CD1c-positive myeloid dendritic cell (primary cell): ENCODE data around the gene AKAP7.

Experiments used
- DNase-seq: peaks from one replicate; pipeline ENCODE4 v3.0.0-alpha.2; 2016; ENCODE audit errors: extremely low spot score

The AKAP7 gene

GRCh38 chr6:131199568-131200272, 64.5 kb downstream of the AKAP7 start:
- peak; percentile 69 for DNase-seq

GRCh38 chr6:131205481-131206244, 70.4 kb downstream of the AKAP7 start:
- no peak for DNase-seq

GRCh38 chr6:131206463-131207251, 71.4 kb downstream of the AKAP7 start:
- no peak for DNase-seq

GRCh38 chr6:131208787-131209186, 73.5 kb downstream of the AKAP7 start:
- DNase-seq, result no peak

GRCh38 chr6:131210469-131210868, 75.2 kb downstream of the AKAP7 start:
- DNase-seq, result no peak

GRCh38 chr6:131212024-131212423, 76.8 kb downstream of the AKAP7 start:
- DNase-seq, result no peak

- no peak for DNase-seq
Measured at GRCh38 chr6:131212913-131213312, 77.6 kb downstream of the AKAP7 start.

GRCh38 chr6:131213501-131213990, 78.3 kb downstream of the AKAP7 start:
- DNase-seq, result no peak

GRCh38 chr6:131215219-131215618, 80.0 kb downstream of the AKAP7 start:
- no peak for DNase-seq

GRCh38 chr6:131216246-131216645, 81.0 kb downstream of the AKAP7 start:
- DNase-seq, result no peak

- DNase-seq, result no peak
Measured at GRCh38 chr6:131222773-131223172, 87.5 kb downstream of the AKAP7 start.

- no peak for DNase-seq
Measured at GRCh38 chr6:131223416-131223815, 88.1 kb downstream of the AKAP7 start.

- DNase-seq, result no peak
Measured at GRCh38 chr6:131225127-131225526, 89.9 kb downstream of the AKAP7 start.

GRCh38 chr6:131225959-131226358, 90.7 kb downstream of the AKAP7 start:
- DNase-seq, result no peak

GRCh38 chr6:131226459-131227157, 91.3 kb downstream of the AKAP7 start:
- no peak for DNase-seq

GRCh38 chr6:131227158-131227543, 91.9 kb downstream of the AKAP7 start:
- no peak for DNase-seq

GRCh38 chr6:131231103-131231502, 95.8 kb downstream of the AKAP7 start:
- no peak for DNase-seq

- DNase-seq, result no peak
Measured at GRCh38 chr6:131231891-131232290, 96.6 kb downstream of the AKAP7 start.

- no peak for DNase-seq
Measured at GRCh38 chr6:131244942-131245341, 109.7 kb downstream of the AKAP7 start.

- peak; percentile 64 for DNase-seq
Measured at GRCh38 chr6:131250122-131250521, 114.9 kb downstream of the AKAP7 start.

- no peak for DNase-seq
Measured at GRCh38 chr6:131250936-131251335, 115.7 kb downstream of the AKAP7 start.
